Parietal lobe (tissue), 1 donor: ENCODE results near the gene DOK4. TPM values are rescaled to one million over a fixed set of nuclear protein-coding genes. Genes with fewer than 3 reads are reported as not detected.

ENCODE experiments used
- total RNA-seq: library from RNA; depleted of rRNA; stranded (reverse); fragments of >200 nt; gene quantifications from one replicate; pipeline ENCODE4 v1.2.3, GENCODE V29; 2014

Gene DOK4
- total RNA-seq, result 66.7 TPM

GRCh38 chr16:57485916-57486857 lies at the start of gene DOK4:
Gene DOK4 (minus strand): TSS chr16:57486493. CDS start chr16:57479507, 6,986 bp downstream.

DNA sequence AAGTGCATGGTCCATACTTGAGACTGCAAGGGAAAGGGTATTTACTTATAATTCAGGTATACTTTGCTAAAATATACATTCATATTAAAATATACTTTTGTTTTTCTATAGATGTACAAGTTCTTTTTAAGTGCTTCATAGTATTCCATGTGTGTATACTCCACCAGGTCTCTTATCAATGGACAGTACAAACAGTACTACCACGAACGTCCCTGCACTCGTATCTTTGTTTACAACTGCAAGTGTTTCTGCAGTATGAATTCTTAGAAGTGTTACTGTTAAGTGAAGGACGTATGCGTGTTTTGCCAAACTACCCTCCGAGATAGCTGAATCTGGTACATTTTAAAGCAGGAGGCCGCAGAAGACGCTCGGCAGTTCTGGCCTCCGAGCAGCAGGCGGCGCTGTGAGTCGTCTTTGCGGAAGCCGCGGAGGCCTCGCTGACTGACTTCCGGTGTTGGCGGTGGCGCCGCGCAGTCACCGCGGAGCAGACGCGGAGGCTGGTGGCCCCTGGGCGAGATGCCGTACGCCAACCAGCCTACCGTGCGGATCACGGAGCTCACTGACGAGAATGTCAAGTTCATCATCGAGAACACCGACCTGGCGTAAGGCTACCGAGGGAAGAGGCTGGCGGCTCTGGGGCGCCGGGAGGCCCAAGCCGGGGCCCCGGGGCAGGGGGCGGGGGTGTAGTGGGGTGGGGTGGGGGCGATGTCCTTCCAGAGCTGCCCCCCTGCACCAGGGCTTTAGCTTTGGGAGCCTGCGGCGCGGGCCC lies 23.9 kb downstream of the DOK4 start, which contains the start of gene POLR2C:
POLR2C (plus strand) TSS at position 471 of the 769 bp plus-strand sequence; CDS start at position 517, 46 bp downstream.

GRCh38 chr16:57447186-57447962 lies 38.9 kb downstream of the DOK4 start, which contains the start of the genes CIAPIN1 and COQ9:
Gene CIAPIN1 (minus strand): TSS chr16:57447385. CDS start chr16:57440928, 6,457 bp downstream.
Gene COQ9 (plus strand): TSS chr16:57447479. CDS start chr16:57447506, 27 bp downstream.

Other genes with a start within 250 kb of the DOK4 start
- 61.7 TPM for gene ARL2BP, start 241.2 kb downstream of the DOK4 start, total RNA-seq
- gene PLLP, start 201.8 kb downstream of the DOK4 start, total RNA-seq, result 2.8 TPM
- not detected for gene CCL22, start 127.7 kb downstream of the DOK4 start, total RNA-seq
- 3.1 TPM for gene CX3CL1, start 114.0 kb downstream of the DOK4 start, total RNA-seq
- gene CCL17, start 81.7 kb downstream of the DOK4 start, total RNA-seq, result not detected
- gene CIAPIN1, start 39.1 kb downstream of the DOK4 start, total RNA-seq, result 73.6 TPM
- gene COQ9, start 39.0 kb downstream of the DOK4 start, total RNA-seq, result 51.0 TPM
- gene POLR2C, start 23.8 kb downstream of the DOK4 start, total RNA-seq, result 80.1 TPM
- gene CCDC102A, start 50.1 kb upstream of the DOK4 start, total RNA-seq, result 0.94 TPM
- 0.31 TPM for gene ADGRG5, start 56.1 kb upstream of the DOK4 start, total RNA-seq
- gene ADGRG1, start 142.1 kb upstream of the DOK4 start, total RNA-seq, result 75.1 TPM
- not detected for gene ADGRG3, start 181.8 kb upstream of the DOK4 start, total RNA-seq
- 0.31 TPM for gene DRC7, start 208.3 kb upstream of the DOK4 start, total RNA-seq
- 34.4 TPM for gene KATNB1, start 249.3 kb upstream of the DOK4 start, total RNA-seq